Measurements from ENCODE around the gene JARID2.

DNA sequence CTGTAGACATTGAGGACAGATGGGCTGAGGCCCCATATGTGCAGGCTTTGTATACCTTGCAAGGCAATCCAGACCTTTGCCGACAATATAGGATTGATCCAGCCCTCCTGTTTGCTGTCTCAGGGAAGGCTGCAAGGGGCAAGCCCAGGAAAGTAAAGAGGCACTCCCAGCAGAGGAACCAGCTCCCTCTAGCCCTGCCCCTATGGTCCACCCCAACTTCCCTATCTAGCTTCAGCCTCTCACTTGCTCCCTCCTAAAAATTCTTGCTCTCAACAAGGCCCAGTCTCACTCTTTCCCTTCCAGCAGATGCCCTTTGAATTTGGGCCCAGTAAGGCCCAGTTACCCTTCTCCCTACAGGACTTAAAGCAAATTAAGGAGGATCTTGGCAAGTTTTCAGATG, 92.6 kb downstream of the JARID2 start:
- TF ChIP-seq POLR2A (conservative IDR thresholded peaks at IDR 0.05) (no peak), ZNF224 (CRISPR knock-in tag; IDR thresholded peaks at IDR 0.05) (no peak), FOXA1 (IDR thresholded peaks at IDR 0.05; ENCODE audit: borderline replicate concordance) (no peak), TCFL5 (CRISPR knock-in tag; conservative IDR thresholded peaks at IDR 0.05) (no peak), ZNF239 (CRISPR knock-in tag; IDR thresholded peaks at IDR 0.05) (no peak), SMC3 (conservative IDR thresholded peaks at IDR 0.05; ENCODE audit: insufficient read depth, low read depth, low read length) (no peak), ZFP36 (IDR thresholded peaks at IDR 0.05; ENCODE audit: low read depth, low read length, partially characterized antibody) (no peak), TGIF2 (CRISPR knock-in tag; IDR thresholded peaks at IDR 0.05) (no peak)
- TF ChIP-seq, protein P1, sequence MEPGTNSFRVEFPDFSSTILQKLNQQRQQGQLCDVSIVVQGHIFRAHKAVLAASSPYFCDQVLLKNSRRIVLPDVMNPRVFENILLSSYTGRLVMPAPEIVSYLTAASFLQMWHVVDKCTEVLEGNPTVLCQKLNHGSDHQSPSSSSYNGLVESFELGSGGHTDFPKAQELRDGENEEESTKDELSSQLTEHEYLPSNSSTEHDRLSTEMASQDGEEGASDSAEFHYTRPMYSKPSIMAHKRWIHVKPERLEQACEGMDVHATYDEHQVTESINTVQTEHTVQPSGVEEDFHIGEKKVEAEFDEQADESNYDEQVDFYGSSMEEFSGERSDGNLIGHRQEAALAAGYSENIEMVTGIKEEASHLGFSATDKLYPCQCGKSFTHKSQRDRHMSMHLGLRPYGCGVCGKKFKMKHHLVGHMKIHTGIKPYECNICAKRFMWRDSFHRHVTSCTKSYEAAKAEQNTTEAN (CRISPR knock-in tag; IDR thresholded peaks at IDR 0.05) = no peak
- TF ChIP-seq, protein P2, sequence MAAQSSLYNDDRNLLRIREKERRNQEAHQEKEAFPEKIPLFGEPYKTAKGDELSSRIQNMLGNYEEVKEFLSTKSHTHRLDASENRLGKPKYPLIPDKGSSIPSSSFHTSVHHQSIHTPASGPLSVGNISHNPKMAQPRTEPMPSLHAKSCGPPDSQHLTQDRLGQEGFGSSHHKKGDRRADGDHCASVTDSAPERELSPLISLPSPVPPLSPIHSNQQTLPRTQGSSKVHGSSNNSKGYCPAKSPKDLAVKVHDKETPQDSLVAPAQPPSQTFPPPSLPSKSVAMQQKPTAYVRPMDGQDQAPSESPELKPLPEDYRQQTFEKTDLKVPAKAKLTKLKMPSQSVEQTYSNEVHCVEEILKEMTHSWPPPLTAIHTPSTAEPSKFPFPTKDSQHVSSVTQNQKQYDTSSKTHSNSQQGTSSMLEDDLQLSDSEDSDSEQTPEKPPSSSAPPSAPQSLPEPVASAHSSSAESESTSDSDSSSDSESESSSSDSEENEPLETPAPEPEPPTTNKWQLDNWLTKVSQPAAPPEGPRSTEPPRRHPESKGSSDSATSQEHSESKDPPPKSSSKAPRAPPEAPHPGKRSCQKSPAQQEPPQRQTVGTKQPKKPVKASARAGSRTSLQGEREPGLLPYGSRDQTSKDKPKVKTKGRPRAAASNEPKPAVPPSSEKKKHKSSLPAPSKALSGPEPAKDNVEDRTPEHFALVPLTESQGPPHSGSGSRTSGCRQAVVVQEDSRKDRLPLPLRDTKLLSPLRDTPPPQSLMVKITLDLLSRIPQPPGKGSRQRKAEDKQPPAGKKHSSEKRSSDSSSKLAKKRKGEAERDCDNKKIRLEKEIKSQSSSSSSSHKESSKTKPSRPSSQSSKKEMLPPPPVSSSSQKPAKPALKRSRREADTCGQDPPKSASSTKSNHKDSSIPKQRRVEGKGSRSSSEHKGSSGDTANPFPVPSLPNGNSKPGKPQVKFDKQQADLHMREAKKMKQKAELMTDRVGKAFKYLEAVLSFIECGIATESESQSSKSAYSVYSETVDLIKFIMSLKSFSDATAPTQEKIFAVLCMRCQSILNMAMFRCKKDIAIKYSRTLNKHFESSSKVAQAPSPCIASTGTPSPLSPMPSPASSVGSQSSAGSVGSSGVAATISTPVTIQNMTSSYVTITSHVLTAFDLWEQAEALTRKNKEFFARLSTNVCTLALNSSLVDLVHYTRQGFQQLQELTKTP (IDR thresholded peaks at IDR 0.05; ENCODE audit: low read depth in 1 of 2, partially characterized antibody in 2 of 2) = no peak
- TF ChIP-seq, protein P3, sequence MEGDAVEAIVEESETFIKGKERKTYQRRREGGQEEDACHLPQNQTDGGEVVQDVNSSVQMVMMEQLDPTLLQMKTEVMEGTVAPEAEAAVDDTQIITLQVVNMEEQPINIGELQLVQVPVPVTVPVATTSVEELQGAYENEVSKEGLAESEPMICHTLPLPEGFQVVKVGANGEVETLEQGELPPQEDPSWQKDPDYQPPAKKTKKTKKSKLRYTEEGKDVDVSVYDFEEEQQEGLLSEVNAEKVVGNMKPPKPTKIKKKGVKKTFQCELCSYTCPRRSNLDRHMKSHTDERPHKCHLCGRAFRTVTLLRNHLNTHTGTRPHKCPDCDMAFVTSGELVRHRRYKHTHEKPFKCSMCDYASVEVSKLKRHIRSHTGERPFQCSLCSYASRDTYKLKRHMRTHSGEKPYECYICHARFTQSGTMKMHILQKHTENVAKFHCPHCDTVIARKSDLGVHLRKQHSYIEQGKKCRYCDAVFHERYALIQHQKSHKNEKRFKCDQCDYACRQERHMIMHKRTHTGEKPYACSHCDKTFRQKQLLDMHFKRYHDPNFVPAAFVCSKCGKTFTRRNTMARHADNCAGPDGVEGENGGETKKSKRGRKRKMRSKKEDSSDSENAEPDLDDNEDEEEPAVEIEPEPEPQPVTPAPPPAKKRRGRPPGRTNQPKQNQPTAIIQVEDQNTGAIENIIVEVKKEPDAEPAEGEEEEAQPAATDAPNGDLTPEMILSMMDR (IDR thresholded peaks at IDR 0.05 in 2 of 3, conservative IDR thresholded peaks at IDR 0.05 in 1 of 3; ENCODE audit: insufficient read depth in 2 of 3, low read depth in 1 of 3, low read length in 3 of 3) = no peak
- TF ChIP-seq, protein P4, sequence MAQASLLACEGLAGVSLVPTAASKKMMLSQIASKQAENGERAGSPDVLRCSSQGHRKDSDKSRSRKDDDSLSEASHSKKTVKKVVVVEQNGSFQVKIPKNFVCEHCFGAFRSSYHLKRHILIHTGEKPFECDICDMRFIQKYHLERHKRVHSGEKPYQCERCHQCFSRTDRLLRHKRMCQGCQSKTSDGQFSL (CRISPR knock-in tag; IDR thresholded peaks at IDR 0.05) = no peak
- TF ChIP-seq, protein P4 (tag; IDR thresholded peaks at IDR 0.05) = no peak
- TF ChIP-seq, protein P5, sequence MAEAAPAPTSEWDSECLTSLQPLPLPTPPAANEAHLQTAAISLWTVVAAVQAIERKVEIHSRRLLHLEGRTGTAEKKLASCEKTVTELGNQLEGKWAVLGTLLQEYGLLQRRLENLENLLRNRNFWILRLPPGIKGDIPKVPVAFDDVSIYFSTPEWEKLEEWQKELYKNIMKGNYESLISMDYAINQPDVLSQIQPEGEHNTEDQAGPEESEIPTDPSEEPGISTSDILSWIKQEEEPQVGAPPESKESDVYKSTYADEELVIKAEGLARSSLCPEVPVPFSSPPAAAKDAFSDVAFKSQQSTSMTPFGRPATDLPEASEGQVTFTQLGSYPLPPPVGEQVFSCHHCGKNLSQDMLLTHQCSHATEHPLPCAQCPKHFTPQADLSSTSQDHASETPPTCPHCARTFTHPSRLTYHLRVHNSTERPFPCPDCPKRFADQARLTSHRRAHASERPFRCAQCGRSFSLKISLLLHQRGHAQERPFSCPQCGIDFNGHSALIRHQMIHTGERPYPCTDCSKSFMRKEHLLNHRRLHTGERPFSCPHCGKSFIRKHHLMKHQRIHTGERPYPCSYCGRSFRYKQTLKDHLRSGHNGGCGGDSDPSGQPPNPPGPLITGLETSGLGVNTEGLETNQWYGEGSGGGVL (CRISPR knock-in tag; IDR thresholded peaks at IDR 0.05) = no peak

All from K562 (cell line).